GM13977 (cell line): ENCODE results near the gene SNX18.

Experiments
- DNase-seq: peaks from one replicate; pipeline ENCODE4 v3.0.0; 2012; ENCODE audit warnings: low spot score
- in situ Hi-C: fragments of 300-500 bp; cut with MboI; formaldehyde crosslinking; loops from one replicate; pipeline ENCODE4 v1.12.0; 2022; ENCODE audit warnings: low sequenced_read_pairs, low pct_unique_long_range_greater_than_20kb, mixed read lengths, inconsistent platforms; ENCODE audit not compliant: unreplicated experiment
- TF ChIP-seq, protein P1 (sequence below): IDR thresholded peaks from 2 replicates; pipeline ENCODE4 v1.5.1; 2012; ENCODE audit warnings: mild to moderate bottlenecking, control low read depth; ENCODE audit not compliant: insufficient read depth; ENCODE audit errors: extremely low read depth, missing control alignments

The SNX18 gene

DNA sequence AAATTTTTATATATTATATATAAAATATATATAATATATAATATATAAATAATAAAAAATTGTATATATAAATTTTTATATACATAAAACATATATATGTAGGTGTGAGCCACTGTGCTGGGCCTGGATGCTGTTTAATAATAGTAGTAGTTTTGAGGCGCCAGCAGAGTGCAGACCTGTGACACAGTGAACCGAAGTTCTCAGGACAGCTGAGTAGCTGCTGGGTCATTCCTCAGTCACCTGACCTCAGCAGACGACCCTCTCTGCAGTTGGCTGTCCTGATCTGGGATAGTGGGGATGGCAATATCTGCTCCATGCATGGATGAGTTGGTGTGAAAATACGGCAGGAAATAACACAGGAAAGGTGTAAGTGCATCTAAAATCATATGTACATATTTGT lies 3.3 kb upstream of the SNX18 start:
- no peak for DNase-seq
- in situ Hi-C loops, result no loop called here
- TF ChIP-seq, protein P1, sequence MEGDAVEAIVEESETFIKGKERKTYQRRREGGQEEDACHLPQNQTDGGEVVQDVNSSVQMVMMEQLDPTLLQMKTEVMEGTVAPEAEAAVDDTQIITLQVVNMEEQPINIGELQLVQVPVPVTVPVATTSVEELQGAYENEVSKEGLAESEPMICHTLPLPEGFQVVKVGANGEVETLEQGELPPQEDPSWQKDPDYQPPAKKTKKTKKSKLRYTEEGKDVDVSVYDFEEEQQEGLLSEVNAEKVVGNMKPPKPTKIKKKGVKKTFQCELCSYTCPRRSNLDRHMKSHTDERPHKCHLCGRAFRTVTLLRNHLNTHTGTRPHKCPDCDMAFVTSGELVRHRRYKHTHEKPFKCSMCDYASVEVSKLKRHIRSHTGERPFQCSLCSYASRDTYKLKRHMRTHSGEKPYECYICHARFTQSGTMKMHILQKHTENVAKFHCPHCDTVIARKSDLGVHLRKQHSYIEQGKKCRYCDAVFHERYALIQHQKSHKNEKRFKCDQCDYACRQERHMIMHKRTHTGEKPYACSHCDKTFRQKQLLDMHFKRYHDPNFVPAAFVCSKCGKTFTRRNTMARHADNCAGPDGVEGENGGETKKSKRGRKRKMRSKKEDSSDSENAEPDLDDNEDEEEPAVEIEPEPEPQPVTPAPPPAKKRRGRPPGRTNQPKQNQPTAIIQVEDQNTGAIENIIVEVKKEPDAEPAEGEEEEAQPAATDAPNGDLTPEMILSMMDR, result no peak

DNA sequence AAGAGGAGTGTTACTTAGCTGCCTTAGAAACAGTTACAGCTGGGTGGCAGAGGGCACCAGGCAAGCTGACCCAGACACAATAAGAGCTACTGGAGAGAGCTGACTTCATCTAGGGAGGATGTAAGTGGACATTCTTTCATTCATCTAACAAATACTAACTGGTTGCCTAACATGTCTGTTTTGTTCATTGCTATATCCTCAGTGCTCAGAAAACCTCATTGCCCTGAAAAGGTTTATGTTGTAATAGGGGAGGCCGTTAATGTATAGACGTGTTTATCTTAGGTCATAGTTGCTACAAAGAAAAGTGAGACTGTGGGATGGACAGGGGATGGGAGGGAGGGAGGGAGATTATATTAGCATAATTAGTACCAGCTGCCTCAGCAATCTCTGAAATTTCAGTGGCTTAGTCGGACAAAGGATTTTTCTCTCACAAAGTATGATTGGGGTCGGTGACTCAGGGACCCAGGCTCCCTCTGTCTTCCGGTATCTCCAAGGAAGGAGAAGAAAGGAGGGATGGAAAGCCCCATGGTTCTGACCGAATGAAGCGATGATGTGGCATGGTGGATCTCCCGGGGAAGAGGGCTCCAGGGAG lies 2.6 kb upstream of the SNX18 start:
- TF ChIP-seq, protein P1, result no peak
- in situ Hi-C loops, result no loop called here
- no peak for DNase-seq

DNA sequence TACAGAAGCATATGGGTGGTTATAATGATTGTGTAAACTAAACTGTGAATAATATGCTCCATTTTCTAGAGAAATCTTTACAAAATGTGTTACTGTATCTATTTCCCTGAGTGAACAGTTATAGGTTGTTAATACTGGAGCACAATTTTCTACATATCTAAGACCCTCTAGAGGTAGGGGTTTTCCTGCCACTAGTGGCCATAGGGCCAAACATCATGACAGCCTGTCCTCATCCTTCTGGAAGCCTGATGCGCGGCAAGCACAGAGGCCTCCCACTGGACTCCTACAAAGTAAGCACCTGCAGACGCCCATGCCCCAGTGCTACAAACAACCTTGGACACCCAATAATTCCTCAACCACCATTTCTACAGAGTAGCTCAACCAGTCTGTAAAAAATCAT lies 1.9 kb upstream of the SNX18 start:
- TF ChIP-seq, protein P1, result no peak
- DNase-seq, result no peak
- in situ Hi-C loops, result no loop called here

DNA sequence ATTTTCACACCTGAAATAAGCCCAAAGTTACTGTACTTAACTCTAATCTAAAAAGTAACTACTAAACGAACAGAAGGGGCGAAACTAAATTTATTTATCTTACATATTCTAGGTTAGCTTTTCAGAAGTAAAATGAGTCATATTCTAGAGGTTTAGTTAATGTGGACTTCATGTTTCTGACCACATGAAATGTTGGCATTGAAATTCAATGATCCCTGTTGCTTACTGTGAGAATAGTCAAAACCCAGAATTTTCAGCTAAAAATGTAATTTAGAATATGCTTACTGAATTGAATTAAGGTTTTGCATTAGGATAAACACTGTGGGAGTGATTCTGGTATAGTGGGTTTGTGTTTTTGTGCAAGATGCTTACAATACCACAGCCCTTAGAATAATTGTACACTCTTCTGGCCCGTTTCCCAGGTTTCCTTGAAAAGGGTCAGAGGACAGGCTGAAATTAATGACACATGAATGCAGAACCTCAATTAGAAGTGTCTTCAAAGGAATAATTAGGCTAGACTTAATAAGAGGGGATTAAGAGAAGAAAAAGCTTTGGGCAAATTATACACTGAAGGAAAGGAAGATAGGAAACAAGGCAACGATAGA lies 1.4 kb upstream of the SNX18 start:
- TF ChIP-seq, protein P1, result no peak
- in situ Hi-C loops, result no loop called here
- DNase-seq, result no peak

DNA sequence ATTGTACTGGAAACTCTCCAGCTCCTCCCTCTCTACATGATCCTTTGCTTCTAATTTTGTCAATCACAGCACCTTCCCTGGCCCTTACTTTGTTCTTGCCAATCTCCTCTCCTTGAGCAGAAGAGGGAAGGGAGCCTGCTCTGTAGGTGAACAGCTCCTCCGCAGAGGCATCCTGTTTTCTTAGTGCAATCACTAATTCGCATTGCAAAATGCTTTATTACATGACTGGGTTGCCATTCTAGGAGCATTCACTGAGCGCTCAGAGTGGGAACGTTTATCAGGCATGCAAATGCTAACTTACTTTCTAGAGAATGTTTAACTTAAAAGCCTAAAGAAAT lies 416 bp upstream of the SNX18 start:
- in situ Hi-C loops, result no loop called here
- TF ChIP-seq, protein P1, result peak; percentile 9
- no peak for DNase-seq

DNA sequence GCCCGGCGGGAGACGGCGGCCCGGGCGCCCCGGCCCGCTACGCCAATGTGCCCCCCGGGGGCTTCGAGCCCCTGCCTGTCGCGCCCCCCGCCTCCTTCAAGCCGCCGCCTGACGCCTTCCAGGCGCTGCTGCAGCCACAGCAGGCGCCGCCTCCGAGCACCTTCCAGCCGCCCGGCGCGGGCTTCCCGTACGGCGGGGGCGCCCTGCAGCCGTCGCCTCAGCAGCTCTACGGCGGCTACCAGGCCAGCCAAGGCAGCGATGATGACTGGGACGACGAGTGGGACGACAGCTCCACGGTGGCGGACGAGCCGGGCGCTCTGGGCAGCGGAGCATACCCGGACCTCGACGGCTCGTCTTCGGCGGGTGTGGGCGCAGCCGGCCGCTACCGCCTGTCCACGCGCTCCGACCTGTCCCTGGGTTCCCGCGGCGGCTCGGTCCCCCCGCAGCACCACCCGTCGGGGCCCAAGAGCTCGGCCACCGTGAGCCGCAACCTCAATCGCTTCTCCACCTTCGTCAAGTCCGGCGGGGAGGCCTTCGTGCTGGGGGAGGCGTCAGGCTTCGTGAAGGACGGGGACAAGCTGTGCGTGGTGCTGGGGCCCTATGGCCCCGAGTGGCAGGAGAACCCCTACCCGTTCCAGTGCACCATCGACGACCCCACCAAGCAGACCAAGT lies 723 bp downstream of the SNX18 start:
- TF ChIP-seq, protein P1, result peak; percentile 8
- in situ Hi-C loops, result no loop called here
- DNase-seq, result peak; percentile 77
